Ovary (tissue), 9 donors: ENCODE results near the gene POFUT1. TPM values are rescaled to one million over a fixed set of nuclear protein-coding genes. Genes with fewer than 3 reads are reported as not detected.
"Not testable (repeated sequence)": the region's sequence is repeated elsewhere in the genome, so short reads cannot be mapped to it uniquely, and the experiment has no call there.

Experiments
- DNase-seq, 5 donors: peaks; one replicate each; pipeline ENCODE4 v3.0.0-alpha.2; 2019 to 2020
- H3K27ac ChIP-seq, 2 donors: fragments of 200-600 bp; one replicate each; pipeline versions ENCODE4 v1.5.1 to v1.8.0; 2019 to 2022
- H3K27me3 ChIP-seq: fragments of 200-600 bp; one replicate; pipeline ENCODE4 v1.8.0; 2022
- H3K36me3 ChIP-seq: fragments of 200-600 bp; sonication (generic); one replicate; pipeline ENCODE4 v1.5.1; 2019
- H3K4me1 ChIP-seq: one replicate; pipeline ENCODE4 v1.8.1; 2013; ENCODE audit warnings: mild to moderate bottlenecking, moderate library complexity; ENCODE audit not compliant: insufficient read depth
- H3K4me3 ChIP-seq: fragments of 200-600 bp; sonication (generic); one replicate; pipeline ENCODE4 v1.5.1; 2017
- H3K9me3 ChIP-seq, 2 donors: fragments of 200-600 bp in 1 of 2; sonication (generic) in 1 of 2; one replicate each; pipeline versions ENCODE4 v1.5.1 to v1.8.1; 2013 to 2019; ENCODE audit warnings: mild to moderate bottlenecking in 1 of 2, moderate library complexity in 1 of 2
- EP300 ChIP-seq: sonication (generic); formaldehyde crosslinking; IDR thresholded peaks from one replicate; pipeline ENCODE4 v1.6.1; 2017; ENCODE audit warnings: antibody characterized with exemption
- POLR2A ChIP-seq: fragments of 450-650 bp; IDR thresholded peaks from one replicate; pipeline ENCODE4 v1.6.1; 2017; ENCODE audit warnings: antibody characterized with exemption, mild to moderate bottlenecking, moderate library complexity
- WGBS, 3 donors: extraction: QIAGEN DNeasy Blood & Tissue Kit in 1 of 3; methylation state at CpG; one replicate each; pipeline versions ENCODE4 v1.1.5 to v1.1.7; 2013 to 2017; 5-methylcytosine and 5-hydroxymethylcytosine counted together
- intact Hi-C, 4 donors: fragments of 100-400 bp; cut with DNase I; formaldehyde crosslinking; loops; one replicate each; pipeline versions ENCODE4 v1.11.0 to v1.15.1; 2022 to 2023
- polyA plus RNA-seq, 2 donors: library from polyadenylated mRNA; stranded (reverse); fragments of 200-250 nt in 1 of 2; fragments of 350-450 nt in 1 of 2; fragmentation: Illumina TruSeq in 1 of 2; extraction: RNeasy Lipid Tissue Mini Kit (QIAGEN cat#74804) in 1 of 2; gene quantifications; one replicate each; pipeline ENCODE4 v1.2.3, GENCODE V29; 2013 to 2014
- total RNA-seq, 7 donors: library from RNA; depleted of rRNA in 2 of 7; stranded (reverse); fragments of >200 nt in 2 of 7; fragmentation: NEBNext Ultra II Directional in 3 of 7; extraction: Animal tissue kit (Norgen Biotek cat#: 25700) in 3 of 7; gene quantifications; one replicate each; pipeline versions ENCODE4 v1.1.0 to v1.2.4, GENCODE V29; 2016 to 2023
- TF ChIP-seq, protein P1 (sequence below), 3 donors: fragments of 450-650 bp in 2 of 3; fragments of 200-600 bp in 1 of 3; IDR thresholded peaks; one replicate each; pipeline versions ENCODE4 v1.5.1 to v1.8.0; 2016 to 2022; ENCODE audit warnings: antibody characterized with exemption in 3 of 3, mild to moderate bottlenecking in 1 of 3
- donor health status: DM: no; HTN: no; CAD: no; lungs with moderate emphysema.
- donor health status: DM: no; HTN: no; CAD: no.
- donor health status: Bipolar disorder and iron deficiency.
- donor health status: DM: yes; HTN: yes; CAD: no.
- donor health status: DM: no; HTN: no; CAD: no.
- donor health status: DM: yes; HTN: yes; CAD: no.

The POFUT1 gene
- total and polyA plus RNA-seq, 9 donors = 18.0 to 48.4 (median 32.3) TPM

DNA sequence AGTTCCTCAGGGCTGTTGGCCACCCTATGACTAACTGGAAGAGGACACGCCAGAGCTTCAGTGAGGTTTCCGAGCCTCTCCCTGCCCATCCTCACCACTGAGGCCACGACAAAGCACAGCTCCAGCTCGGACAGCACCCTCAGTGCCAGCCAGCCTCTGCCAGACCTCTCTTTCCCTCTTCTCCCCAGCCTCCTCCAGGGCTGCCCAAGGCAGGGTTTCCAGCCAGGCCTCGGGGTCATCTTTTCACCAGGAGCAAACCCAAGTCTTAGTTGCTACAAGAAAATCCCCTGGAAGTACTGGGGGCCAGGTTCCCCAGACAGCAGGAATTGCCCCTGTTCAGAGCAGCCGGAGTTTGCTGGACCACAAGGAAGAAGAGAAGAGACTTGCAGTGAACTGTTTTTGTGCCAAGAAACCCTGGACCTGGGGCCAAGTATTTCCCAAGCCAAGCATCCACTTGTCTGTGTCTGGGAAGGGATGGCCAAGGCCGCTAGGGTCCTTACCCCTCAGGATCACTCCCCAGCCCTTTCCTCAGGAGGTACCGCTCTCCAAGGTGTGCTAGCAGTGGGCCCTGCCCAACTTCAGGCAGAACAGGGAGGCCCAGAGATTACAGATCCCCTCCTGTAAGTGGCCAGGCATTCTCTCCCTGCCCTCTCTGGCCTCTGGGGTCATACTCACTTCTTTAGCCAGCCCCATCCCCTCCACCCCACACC, 41.7 kb upstream of the POFUT1 start:
- peak; percentile 54 to 76 (median 66) for DNase-seq
- Histone ChIP-seq H3K27me3 (no peaks in the 10 kb centered on the region), H3K4me1 (peaks cover 7% of the 10 kb centered on the region), H3K36me3 (no peaks in the 10 kb centered on the region), H3K9me3 (no peaks in the 10 kb centered on the region), H3K4me3 (no peak overlapping the region), H3K27ac (peak overlapping the region; percentile 37 to 73)
- intact Hi-C loops = no loop called here
- TF ChIP-seq, protein P1, sequence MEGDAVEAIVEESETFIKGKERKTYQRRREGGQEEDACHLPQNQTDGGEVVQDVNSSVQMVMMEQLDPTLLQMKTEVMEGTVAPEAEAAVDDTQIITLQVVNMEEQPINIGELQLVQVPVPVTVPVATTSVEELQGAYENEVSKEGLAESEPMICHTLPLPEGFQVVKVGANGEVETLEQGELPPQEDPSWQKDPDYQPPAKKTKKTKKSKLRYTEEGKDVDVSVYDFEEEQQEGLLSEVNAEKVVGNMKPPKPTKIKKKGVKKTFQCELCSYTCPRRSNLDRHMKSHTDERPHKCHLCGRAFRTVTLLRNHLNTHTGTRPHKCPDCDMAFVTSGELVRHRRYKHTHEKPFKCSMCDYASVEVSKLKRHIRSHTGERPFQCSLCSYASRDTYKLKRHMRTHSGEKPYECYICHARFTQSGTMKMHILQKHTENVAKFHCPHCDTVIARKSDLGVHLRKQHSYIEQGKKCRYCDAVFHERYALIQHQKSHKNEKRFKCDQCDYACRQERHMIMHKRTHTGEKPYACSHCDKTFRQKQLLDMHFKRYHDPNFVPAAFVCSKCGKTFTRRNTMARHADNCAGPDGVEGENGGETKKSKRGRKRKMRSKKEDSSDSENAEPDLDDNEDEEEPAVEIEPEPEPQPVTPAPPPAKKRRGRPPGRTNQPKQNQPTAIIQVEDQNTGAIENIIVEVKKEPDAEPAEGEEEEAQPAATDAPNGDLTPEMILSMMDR (IDR thresholded peaks at IDR 0.05) = no peak
- no peak for TF ChIP-seq POLR2A
- TF ChIP-seq EP300 = no peak
- WGBS, 3 donors = 32 to 40% (median 39%) methylated on average over 8 of the region's 8 CpGs

DNA sequence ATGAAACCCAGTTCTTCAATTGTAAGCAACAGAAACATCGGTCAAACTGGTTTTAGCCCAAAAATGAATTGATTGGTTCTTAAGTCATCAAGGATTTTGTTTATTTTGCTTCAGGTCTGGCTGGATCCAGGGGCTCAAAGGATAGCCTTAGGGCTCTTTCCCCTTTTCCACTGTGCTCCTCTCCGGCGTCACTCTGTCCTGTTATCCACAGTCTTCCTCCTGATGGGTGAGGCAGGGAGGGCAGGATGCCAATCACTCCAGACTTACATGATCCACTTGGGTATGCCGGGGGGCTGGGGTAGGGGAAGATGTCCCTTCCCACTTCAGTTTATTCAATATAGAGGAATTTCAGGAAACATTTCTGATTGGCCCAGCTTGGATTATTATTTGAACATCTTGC, 40.1 kb upstream of the POFUT1 start:
- Histone ChIP-seq H3K36me3 (no peaks in the 10 kb centered on the region), H3K27ac (no peak overlapping the region), H3K4me3 (no peak overlapping the region), H3K4me1 (peaks cover 7% of the 10 kb centered on the region), H3K27me3 (no peaks in the 10 kb centered on the region), H3K9me3 (no peaks in the 10 kb centered on the region)
- TF ChIP-seq EP300 (no peak), POLR2A (no peak)
- TF ChIP-seq, protein P1 (IDR thresholded peaks at IDR 0.05) = no peak
- intact Hi-C loops = no loop called here
- WGBS, 3 donors = 95 to 98% (median 98%) methylated on average over 4 of the region's 4 CpGs
- DNase-seq = no peak

DNA sequence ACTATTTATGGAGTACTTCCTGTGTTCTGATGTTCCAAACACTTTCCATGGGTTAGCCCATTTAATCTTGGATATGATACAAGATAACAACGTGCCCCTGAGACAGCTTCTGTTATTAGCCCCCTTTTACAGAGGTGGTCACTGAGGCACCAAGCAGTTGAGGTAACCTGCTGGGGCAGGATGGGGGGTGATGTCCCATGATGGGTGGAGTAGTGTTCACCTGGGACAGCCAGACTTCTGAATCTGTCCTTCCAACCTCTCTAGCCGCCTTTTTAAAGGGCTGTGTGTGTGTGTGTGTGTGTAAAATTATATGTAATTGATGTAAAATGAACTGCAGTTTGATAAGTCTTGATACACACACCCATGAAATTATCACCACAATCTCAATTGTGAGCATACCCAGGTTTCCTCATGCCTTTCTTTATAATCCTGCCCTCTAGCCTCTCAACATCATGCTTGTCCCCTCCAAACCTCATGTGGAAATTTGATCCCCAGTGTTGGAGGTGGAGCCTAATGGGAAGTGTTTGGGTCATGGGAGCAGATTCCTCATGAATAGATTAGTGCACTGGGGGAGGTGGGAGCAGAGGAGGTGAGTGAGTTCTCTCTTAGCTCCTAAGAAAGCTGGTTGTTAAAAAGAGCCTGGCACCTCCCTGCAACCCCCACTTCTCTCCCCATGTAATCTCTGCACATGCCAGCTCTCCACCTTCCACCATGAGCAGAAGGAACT, 39.3 kb upstream of the POFUT1 start:
- no peak for DNase-seq
- Histone ChIP-seq H3K27ac (no peak overlapping the region), H3K36me3 (no peaks in the 10 kb centered on the region), H3K9me3 (no peaks in the 10 kb centered on the region), H3K27me3 (no peaks in the 10 kb centered on the region), H3K4me1 (peaks cover 7% of the 10 kb centered on the region), H3K4me3 (no peak overlapping the region)
- TF ChIP-seq POLR2A (no peak), EP300 (no peak)
- TF ChIP-seq, protein P1 (IDR thresholded peaks at IDR 0.05) = no peak
- 79 to 85% (median 82%) methylated on average over 2 of the region's 2 CpGs for WGBS, 3 donors
- intact Hi-C loops = no loop called here

DNA sequence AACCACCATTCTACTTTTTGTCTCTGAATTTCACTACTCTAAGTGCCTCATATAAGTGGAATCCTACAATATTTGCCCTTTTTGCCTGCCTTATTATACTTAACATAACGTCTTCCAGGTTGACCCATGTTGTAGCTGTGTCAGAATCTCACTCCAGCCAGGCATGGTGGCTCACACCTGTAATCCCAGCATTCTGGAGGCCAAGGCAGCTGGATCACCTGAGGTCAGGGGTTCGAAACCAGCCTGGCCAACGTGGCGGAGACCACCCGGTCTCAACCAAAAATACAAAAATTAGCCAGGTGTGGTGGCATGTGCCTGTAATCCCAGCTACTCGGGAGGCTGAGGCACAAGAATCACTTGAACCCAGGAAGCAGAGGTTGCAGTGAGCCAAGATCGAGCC, 30.0 kb upstream of the POFUT1 start:
- 85 to 92% (median 88%) methylated on average over 7 of the region's 7 CpGs for whole genome bisulfite sequencing, 3 donors

DNA sequence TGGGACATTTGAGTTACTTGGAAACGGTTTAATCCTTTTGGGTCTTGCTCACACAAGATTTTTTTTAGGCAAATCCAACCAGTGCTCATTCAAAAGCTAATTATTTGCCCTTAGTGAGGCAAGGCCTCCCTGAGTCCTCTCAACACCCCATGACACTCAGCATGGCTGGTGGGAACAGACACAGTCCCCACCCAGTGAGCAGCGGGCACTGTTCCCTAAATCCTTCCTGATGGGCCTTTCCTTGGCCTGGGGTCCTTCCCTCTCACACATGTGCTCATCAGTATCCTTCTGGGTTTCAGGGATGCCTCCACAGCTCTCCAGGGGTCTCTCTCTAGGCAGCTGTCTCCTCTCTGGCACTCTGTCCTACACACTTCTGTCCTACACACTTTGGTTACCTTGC, 28.2 kb upstream of the POFUT1 start:
- H3K36me3 ChIP-seq = no peaks in the 10 kb centered on the region
- H3K4me1 ChIP-seq = no peaks in the 10 kb centered on the region
- intact Hi-C loops = no loop called here
- peak in 2 of 5 donors; percentile 3 to 9 for DNase-seq
- no peak overlapping the region for H3K27ac ChIP-seq
- H3K9me3 ChIP-seq = no peaks in the 10 kb centered on the region
- TF ChIP-seq, protein P1 (IDR thresholded peaks at IDR 0.05) = no peak
- TF ChIP-seq EP300 (no peak), POLR2A (no peak)
- no peaks in the 10 kb centered on the region for H3K27me3 ChIP-seq
- no peak overlapping the region for H3K4me3 ChIP-seq
- WGBS, 3 donors = 84 to 94% (median 92%) methylated on average over 2 of the region's 2 CpGs

More for the DNA sequence above, 30.0 kb upstream of the POFUT1 start:
- H3K4me1 ChIP-seq, H3K36me3 ChIP-seq, H3K27me3 ChIP-seq, intact Hi-C loops, H3K9me3 ChIP-seq, H3K4me3 ChIP-seq, H3K27ac ChIP-seq: not testable (repeated sequence)
- peak in 1 of 5 donors; percentile 5 for DNase-seq
